CD4-positive, alpha-beta T cell treated with Interleukin-15 for 4 hours (primary cell): ENCODE data around the gene KIAA0753.

ENCODE experiments used
- DNase-seq: peaks from one replicate; pipeline ENCODE4 v3.0.0-alpha.2; 2020; ENCODE audit warnings: low spot score

KIAA0753 gene

DNA sequence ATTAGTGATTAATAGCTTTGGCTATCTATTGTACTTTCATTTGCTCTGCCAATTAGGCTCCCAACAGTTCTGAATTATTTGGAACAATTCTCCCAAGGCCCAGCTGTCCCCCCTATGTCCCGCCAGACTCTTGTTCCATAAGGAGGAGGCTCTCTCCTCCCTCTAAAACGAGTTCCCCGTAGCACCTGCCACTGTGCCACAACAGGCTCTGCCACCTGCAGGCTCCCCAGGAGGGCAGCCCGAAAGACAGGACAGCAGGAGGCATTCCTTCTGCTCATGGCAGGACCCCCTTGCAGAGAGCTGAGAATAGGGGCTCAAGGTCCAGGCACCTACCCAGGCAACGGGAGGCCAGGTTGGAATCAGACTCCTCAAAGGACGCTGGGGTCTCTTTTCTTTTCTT is 93.2 kb downstream of the KIAA0753 start:
- no peak for DNase-seq

- no peak for DNase-seq
Measured at GRCh38 chr17:6546069-6546718, 94.3 kb downstream of the KIAA0753 start.

DNA sequence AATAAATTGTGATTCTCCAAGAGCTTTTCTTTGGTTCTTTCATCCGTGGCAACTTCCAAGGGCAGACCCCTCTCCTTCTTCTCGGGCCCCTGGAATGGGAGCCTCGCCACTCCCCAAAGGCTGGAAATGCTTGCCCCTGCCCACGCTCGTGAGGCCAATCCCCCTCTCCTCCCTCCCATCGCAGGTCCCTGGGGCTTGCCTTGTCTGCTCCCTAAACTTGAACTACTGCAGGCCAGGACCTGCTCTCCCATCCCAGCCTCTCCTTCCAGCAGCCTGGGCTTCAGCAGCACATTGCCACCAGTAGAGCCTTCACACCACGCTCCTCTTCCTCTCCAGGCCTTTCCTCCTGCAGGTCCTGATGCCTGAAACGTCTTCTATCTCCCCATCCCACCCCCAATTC is 95.2 kb downstream of the KIAA0753 start:
- no peak for DNase-seq

DNA sequence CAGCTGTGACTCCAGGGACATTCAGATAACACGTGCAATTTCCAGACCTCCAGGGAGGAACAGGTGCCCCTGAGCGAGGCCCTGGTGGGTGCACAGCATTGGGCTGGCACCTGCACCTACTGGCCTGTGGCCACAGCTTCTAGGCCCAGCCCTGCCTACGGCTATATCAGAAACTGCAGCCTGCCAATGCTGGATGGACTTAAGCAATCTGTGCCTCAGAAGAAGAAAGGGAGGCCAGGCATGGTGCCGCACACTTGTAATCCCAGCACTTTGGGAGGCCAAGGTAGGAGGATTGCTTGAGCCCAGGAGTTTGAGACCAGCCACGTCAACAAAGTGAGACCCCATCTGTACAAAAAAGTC is 96.5 kb downstream of the KIAA0753 start:
- DNase-seq = no peak

GRCh38 chr17:6543079-6544010 is 97.2 kb downstream of the KIAA0753 start:
- no peak for DNase-seq

GRCh38 chr17:6542577-6542976 is 97.9 kb downstream of the KIAA0753 start:
- no peak for DNase-seq

DNA sequence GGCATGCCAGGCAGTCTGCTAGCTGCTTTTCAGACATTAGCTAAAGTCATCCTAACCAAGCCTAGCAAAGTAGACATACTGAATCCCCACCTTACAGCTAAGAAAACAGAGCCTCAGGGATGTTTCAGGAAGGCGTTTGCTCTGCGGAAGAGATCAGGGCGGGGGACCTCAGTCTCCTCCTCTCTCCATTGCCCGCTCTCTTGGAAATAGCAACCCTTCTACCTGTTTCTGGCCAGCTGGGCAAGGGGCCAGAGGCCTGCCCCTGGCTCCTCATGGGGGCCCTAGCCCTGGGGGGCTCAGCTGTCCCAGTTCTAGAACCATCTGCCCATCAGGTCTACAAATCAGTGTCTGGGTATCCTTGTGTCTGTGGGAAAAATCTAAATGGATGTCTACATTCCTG is 98.6 kb downstream of the KIAA0753 start:
- no peak for DNase-seq

GRCh38 chr17:6539871-6540270 is 100.6 kb downstream of the KIAA0753 start:
- DNase-seq = no peak

DNA sequence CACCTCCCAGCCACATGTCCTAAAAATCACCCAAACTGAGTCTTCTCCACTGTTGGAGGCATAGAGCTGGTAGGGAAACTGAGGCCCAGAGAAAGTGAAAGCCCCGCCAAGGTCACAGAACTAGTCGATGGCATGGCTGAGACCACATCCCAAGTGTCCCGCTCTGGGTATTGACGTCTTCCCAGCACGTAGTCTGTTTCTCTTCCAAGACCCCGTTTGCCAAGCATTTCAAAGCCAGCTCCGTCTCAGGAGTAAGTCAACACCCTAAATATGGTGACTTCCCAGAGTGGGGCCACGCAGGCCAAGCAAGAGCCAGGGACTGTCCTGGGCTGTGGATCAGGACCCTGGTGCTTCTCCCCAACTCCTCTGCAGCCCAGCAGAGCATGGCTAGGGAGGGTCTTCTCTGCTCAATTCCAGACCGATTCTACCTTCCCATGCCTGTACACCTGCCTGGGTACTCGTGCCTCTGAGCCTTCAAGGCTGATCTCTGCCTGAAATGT is 103.9 kb downstream of the KIAA0753 start:
- DNase-seq = no peak

GRCh38 chr17:6536053-6536452 is 104.5 kb downstream of the KIAA0753 start:
- no peak for DNase-seq

- DNase-seq = no peak
Measured at GRCh38 chr17:6534846-6535514, 105.5 kb downstream of the KIAA0753 start.

GRCh38 chr17:6532441-6532885 is 108.0 kb downstream of the KIAA0753 start:
- DNase-seq = no peak

- DNase-seq = no peak
Measured at GRCh38 chr17:6531575-6531974, 108.9 kb downstream of the KIAA0753 start.

DNA sequence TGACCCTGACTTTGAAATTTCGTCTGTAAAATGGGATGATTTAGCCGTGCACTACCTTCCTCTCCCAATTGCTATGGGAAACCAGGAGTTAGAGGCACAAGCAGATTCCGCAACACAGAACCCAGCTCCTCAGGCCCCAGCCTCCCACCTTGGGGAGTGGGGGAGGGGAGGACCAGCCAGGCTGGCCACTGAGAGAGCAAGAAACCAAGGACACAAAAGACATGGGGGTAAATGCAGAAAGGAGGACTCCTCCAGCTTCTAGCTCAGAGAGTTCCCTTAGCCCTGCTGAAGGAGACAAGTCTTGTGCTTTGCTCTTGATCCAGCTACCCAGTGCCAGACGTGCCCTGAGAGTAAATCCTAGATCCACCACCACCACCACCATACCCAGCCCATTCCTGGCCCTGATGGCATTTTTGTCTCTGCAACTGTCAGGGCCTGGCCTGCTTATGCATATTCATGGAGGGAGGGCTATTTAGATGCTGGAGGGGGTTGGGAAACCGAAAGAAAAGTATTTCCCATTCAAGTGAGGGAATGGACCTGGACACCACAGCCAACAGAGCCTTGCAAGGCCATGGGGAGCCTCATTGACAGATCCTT is 110.1 kb downstream of the KIAA0753 start:
- DNase-seq = no peak

GRCh38 chr17:6528557-6528956 is 112.0 kb downstream of the KIAA0753 start:
- no peak for DNase-seq
